NB4 (cell line): ENCODE measurements around the gene WIF1.

ENCODE experiments used
- DNase-seq: peaks from one replicate; pipeline ENCODE4 v3.0.0; 2010; ENCODE audit warnings: low read depth
- H3K4me3 ChIP-seq: one replicate; pipeline ENCODE4 v1.5.1; 2011; ENCODE audit warnings: mild to moderate bottlenecking, low read depth, low read length, moderate library complexity
- CTCF ChIP-seq: IDR thresholded peaks from one replicate; pipeline ENCODE4 v1.5.1; 2012; ENCODE audit warnings: low read depth, low read length
- MAX ChIP-seq: IDR thresholded peaks from 2 replicates; pipeline ENCODE4 v1.6.1; 2011; ENCODE audit warnings: low read depth, low read length
- MYC ChIP-seq: IDR thresholded peaks from 2 replicates; pipeline ENCODE4 v1.6.1; 2011; ENCODE audit warnings: low read depth, low read length
- POLR2A ChIP-seq: IDR thresholded peaks from 2 replicates; pipeline ENCODE4 v1.6.1; 2011; ENCODE audit warnings: mild to moderate bottlenecking; ENCODE audit not compliant: insufficient read length; ENCODE audit errors: extremely low read depth

Gene WIF1

GRCh38 chr12:65121956-65122469 lies 908 bp upstream of the WIF1 start:
- no peak for DNase-seq
- H3K4me3 ChIP-seq = no peak overlapping the region
- TF ChIP-seq MAX (no peak), CTCF (no peak), POLR2A (no peak), MYC (no peak)

GRCh38 chr12:65119063-65119462 lies 2.0 kb downstream of the WIF1 start:
- H3K4me3 ChIP-seq = no peak overlapping the region
- TF ChIP-seq POLR2A (no peak), MYC (no peak), MAX (no peak), CTCF (no peak)
- DNase-seq = no peak

- no peak for DNase-seq
- no peak for TF ChIP-seq CTCF
- no peak for TF ChIP-seq POLR2A
- TF ChIP-seq MYC = no peak
- no peak for TF ChIP-seq MAX
- no peak overlapping the region for H3K4me3 ChIP-seq
These were observed 7.5 kb downstream of the WIF1 start for GRCh38 chr12:65113621-65114035.

- no peak for DNase-seq
- no peak for TF ChIP-seq MAX
- TF ChIP-seq POLR2A = no peak
- no peak for TF ChIP-seq MYC
- TF ChIP-seq CTCF = no peak
These were observed 14.2 kb downstream of the WIF1 start for GRCh38 chr12:65106948-65107347.

GRCh38 chr12:65100140-65100539 lies 21.0 kb downstream of the WIF1 start:
- TF ChIP-seq POLR2A (no peak), CTCF (no peak), MYC (no peak), MAX (no peak)
- peak; percentile 14 for DNase-seq
- no peak overlapping the region for H3K4me3 ChIP-seq

More at GRCh38 chr12:65106948-65107347, 14.2 kb downstream of the WIF1 start:
- no peak overlapping the region for H3K4me3 ChIP-seq

GRCh38 chr12:65099182-65099581 lies 21.9 kb downstream of the WIF1 start:
- TF ChIP-seq MYC = no peak
- no peak for TF ChIP-seq CTCF
- TF ChIP-seq MAX = no peak
- TF ChIP-seq POLR2A = no peak
- DNase-seq = no peak
- H3K4me3 ChIP-seq = no peak overlapping the region
